Mononuclear cell (primary cell): Measurements from ENCODE around the gene PGA4. TPM values are rescaled to one million over a fixed set of nuclear protein-coding genes. Genes with fewer than 3 reads are reported as not detected.

Source experiments
- H3K27me3 ChIP-seq: 2 replicates; pipeline ENCODE4 v1.6.0; 2011; ENCODE audit warnings: low read length, control low read depth; ENCODE audit not compliant: insufficient read depth
- H3K4me1 ChIP-seq: 2 replicates; pipeline ENCODE4 v1.5.1; 2011; ENCODE audit warnings: mild to moderate bottlenecking, low read length, control low read depth; ENCODE audit not compliant: insufficient read depth
- H3K4me3 ChIP-seq: 2 replicates; pipeline ENCODE4 v1.5.1; 2011; ENCODE audit warnings: mild to moderate bottlenecking, low read length, moderate library complexity
- H3K9me3 ChIP-seq: 2 replicates; pipeline ENCODE4 v1.5.1; 2011; ENCODE audit warnings: low read depth, mild to moderate bottlenecking, control low read depth, low read length
- total RNA-seq: library from RNA; depleted of rRNA; stranded (reverse); fragments of >200 nt; gene quantifications from one replicate; pipeline ENCODE4 v1.2.3, GENCODE V29; 2012

Gene PGA4
- total RNA-seq, 1 donor = 0.21 TPM

GRCh38 chr11:61256710-61257482 lies 34.7 kb downstream of the PGA4 start:
- Histone ChIP-seq H3K27me3 (no peaks in the 10 kb centered on the region), H3K4me3 (no peak overlapping the region), H3K9me3 (no peaks in the 10 kb centered on the region), H3K4me1 (no peaks in the 10 kb centered on the region)

- no peak overlapping the region for H3K4me3 ChIP-seq
- H3K27me3 ChIP-seq = no peaks in the 10 kb centered on the region
- H3K9me3 ChIP-seq = no peaks in the 10 kb centered on the region
- no peaks in the 10 kb centered on the region for H3K4me1 ChIP-seq
Observed at GRCh38 chr11:61258546-61258945, 36.4 kb downstream of the PGA4 start.

- Histone ChIP-seq H3K27me3 (no peaks in the 10 kb centered on the region), H3K4me3 (no peak overlapping the region), H3K4me1 (no peaks in the 10 kb centered on the region), H3K9me3 (no peaks in the 10 kb centered on the region)
Observed at GRCh38 chr11:61259363-61259762, 37.2 kb downstream of the PGA4 start.

- Histone ChIP-seq H3K4me3 (no peak overlapping the region), H3K27me3 (no peaks in the 10 kb centered on the region), H3K9me3 (no peaks in the 10 kb centered on the region), H3K4me1 (no peaks in the 10 kb centered on the region)
Observed at GRCh38 chr11:61264371-61264770, 42.2 kb downstream of the PGA4 start.

- Histone ChIP-seq H3K27me3 (no peaks in the 10 kb centered on the region), H3K4me3 (no peak overlapping the region), H3K9me3 (no peaks in the 10 kb centered on the region), H3K4me1 (no peaks in the 10 kb centered on the region)
Observed at GRCh38 chr11:61264795-61265194, 42.6 kb downstream of the PGA4 start.

GRCh38 chr11:61265357-61265756 lies 43.2 kb downstream of the PGA4 start:
- H3K4me1 ChIP-seq = no peaks in the 10 kb centered on the region

GRCh38 chr11:61266602-61267001 lies 44.5 kb downstream of the PGA4 start:
- no peak overlapping the region for H3K4me3 ChIP-seq
- H3K9me3 ChIP-seq = no peaks in the 10 kb centered on the region
- no peaks in the 10 kb centered on the region for H3K27me3 ChIP-seq
- H3K4me1 ChIP-seq = no peaks in the 10 kb centered on the region

More at GRCh38 chr11:61265357-61265756, 43.2 kb downstream of the PGA4 start:
- no peak overlapping the region for H3K4me3 ChIP-seq
- H3K27me3 ChIP-seq = no peaks in the 10 kb centered on the region
- H3K9me3 ChIP-seq = no peaks in the 10 kb centered on the region

- Histone ChIP-seq H3K27me3 (no peaks in the 10 kb centered on the region), H3K4me3 (no peak overlapping the region), H3K4me1 (no peaks in the 10 kb centered on the region), H3K9me3 (no peaks in the 10 kb centered on the region)
Observed at GRCh38 chr11:61267437-61267841, 45.3 kb downstream of the PGA4 start.

GRCh38 chr11:61268588-61269250 lies 46.6 kb downstream of the PGA4 start:
- no peaks in the 10 kb centered on the region for H3K9me3 ChIP-seq
- no peak overlapping the region for H3K4me3 ChIP-seq
- H3K27me3 ChIP-seq = no peaks in the 10 kb centered on the region
- no peaks in the 10 kb centered on the region for H3K4me1 ChIP-seq

GRCh38 chr11:61270354-61271076 lies 48.4 kb downstream of the PGA4 start:
- Histone ChIP-seq H3K27me3 (no peaks in the 10 kb centered on the region), H3K9me3 (no peaks in the 10 kb centered on the region), H3K4me3 (no peak overlapping the region), H3K4me1 (no peaks in the 10 kb centered on the region)

GRCh38 chr11:61272731-61273130 lies 50.6 kb downstream of the PGA4 start:
- Histone ChIP-seq H3K4me3 (no peak overlapping the region), H3K27me3 (no peaks in the 10 kb centered on the region), H3K9me3 (no peaks in the 10 kb centered on the region), H3K4me1 (no peaks in the 10 kb centered on the region)

GRCh38 chr11:61273178-61274078 lies 51.3 kb downstream of the PGA4 start:
- Histone ChIP-seq H3K9me3 (no peaks in the 10 kb centered on the region), H3K4me3 (no peak overlapping the region), H3K27me3 (no peaks in the 10 kb centered on the region), H3K4me1 (no peaks in the 10 kb centered on the region)

GRCh38 chr11:61274084-61274483 lies 51.9 kb downstream of the PGA4 start:
- no peaks in the 10 kb centered on the region for H3K4me1 ChIP-seq
- H3K27me3 ChIP-seq = no peaks in the 10 kb centered on the region
- no peak overlapping the region for H3K4me3 ChIP-seq
- no peaks in the 10 kb centered on the region for H3K9me3 ChIP-seq

- H3K4me1 ChIP-seq = no peaks in the 10 kb centered on the region
Observed at GRCh38 chr11:61275191-61275590, 53.0 kb downstream of the PGA4 start.

More at GRCh38 chr11:61275191-61275590, 53.0 kb downstream of the PGA4 start:
- Histone ChIP-seq H3K4me3 (no peak overlapping the region), H3K9me3 (no peaks in the 10 kb centered on the region), H3K27me3 (no peaks in the 10 kb centered on the region)
